ENCODE results near the gene UGT1A9. TPM values are rescaled to one million over a fixed set of nuclear protein-coding genes. Genes with fewer than 3 reads are reported as not detected.

The UGT1A9 gene
- total and polyA plus RNA-seq, 7 donors: 0.36 TPM; not detected in 6

DNA sequence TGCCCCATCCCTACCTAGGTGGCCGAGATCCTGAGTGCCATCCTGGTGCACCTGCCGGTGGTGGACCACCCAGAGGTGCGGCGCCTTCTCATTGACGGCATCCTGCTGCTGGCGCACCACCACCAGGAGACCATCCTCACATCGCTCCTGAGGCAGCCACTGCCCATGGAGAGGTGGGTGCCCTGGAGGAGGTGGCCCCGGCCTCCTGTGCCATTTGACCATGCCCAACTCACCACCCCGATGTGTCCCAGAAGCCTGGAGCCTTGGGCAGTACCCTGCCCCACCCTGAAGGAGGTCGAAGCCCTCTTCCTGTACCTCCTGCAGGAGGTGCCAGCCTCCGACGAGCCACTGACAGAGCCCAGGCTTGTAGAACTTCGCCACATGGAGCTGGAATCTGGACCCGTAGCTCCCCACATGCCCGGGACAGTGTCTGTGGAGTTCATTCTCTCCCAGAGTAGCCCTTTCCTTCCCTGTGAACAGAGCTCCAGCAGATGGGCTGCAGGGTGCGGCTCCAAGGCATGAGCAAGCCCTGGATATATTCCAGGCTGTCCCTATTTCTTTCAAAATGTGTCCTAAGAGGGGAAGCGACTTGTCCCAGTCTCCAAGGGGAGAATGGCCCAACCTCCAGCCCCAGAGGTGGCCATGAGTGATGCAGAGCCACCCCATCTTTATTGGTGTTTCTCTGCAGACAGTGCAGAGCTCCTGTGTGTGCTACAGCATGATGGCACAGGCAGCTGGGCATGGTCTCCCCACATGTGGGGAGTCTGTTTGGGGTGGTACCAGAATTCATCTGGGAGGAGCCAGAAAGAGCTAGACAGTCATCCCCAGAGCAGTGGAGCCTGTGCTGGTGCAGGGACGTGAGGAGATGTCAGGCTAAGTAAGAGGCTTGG lies 148.4 kb downstream of the UGT1A9 start:
- intact Hi-C loops (cut with DNase I): no loop called here

DNA sequence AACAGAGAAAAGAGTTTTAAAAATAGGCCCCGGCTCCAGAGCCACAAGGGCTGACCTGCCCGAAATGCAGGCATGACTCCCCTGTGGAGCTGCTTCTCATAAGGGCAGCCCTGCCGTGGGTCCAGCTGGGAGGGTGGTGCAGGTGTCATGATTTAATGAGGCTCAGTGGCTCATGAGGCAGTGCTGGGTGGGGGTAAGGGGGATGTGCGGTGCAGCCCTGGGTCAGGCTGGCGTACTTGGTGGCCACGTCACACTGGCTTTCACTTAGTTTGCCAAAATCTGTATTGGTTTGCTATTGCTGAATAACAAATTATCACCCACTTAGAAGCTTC lies 149.0 kb downstream of the UGT1A9 start:
- no peaks in the 10 kb centered on the region for H3K36me3 ChIP-seq
- no peaks in the 10 kb centered on the region for H3K4me1 ChIP-seq
- no peak overlapping the region for H3K27ac ChIP-seq
- TF ChIP-seq, protein P1, sequence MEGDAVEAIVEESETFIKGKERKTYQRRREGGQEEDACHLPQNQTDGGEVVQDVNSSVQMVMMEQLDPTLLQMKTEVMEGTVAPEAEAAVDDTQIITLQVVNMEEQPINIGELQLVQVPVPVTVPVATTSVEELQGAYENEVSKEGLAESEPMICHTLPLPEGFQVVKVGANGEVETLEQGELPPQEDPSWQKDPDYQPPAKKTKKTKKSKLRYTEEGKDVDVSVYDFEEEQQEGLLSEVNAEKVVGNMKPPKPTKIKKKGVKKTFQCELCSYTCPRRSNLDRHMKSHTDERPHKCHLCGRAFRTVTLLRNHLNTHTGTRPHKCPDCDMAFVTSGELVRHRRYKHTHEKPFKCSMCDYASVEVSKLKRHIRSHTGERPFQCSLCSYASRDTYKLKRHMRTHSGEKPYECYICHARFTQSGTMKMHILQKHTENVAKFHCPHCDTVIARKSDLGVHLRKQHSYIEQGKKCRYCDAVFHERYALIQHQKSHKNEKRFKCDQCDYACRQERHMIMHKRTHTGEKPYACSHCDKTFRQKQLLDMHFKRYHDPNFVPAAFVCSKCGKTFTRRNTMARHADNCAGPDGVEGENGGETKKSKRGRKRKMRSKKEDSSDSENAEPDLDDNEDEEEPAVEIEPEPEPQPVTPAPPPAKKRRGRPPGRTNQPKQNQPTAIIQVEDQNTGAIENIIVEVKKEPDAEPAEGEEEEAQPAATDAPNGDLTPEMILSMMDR (IDR thresholded peaks at IDR 0.05): no peak
- TF ChIP-seq POLR2A (IDR thresholded peaks at IDR 0.05) (no peak), EP300 (IDR thresholded peaks at IDR 0.05) (no peak), POLR2AphosphoS5 (IDR thresholded peaks at IDR 0.05) (no peak)
- H3K4me3 ChIP-seq: no peak overlapping the region
- intact Hi-C loops (cut with DNase I): no loop called here
- H3K27me3 ChIP-seq: no peaks in the 10 kb centered on the region
- no peaks in the 10 kb centered on the region for H3K9me3 ChIP-seq
- DNase-seq: peak; percentile 32
- 87 to 94% methylated on average over 6 of the region's 6 CpGs for WGBS, 2 donors

More for the DNA sequence above, 148.4 kb downstream of the UGT1A9 start:
- H3K36me3 ChIP-seq: no peaks in the 10 kb centered on the region
- TF ChIP-seq EP300 (IDR thresholded peaks at IDR 0.05) (no peak), POLR2A (IDR thresholded peaks at IDR 0.05) (no peak), POLR2AphosphoS5 (IDR thresholded peaks at IDR 0.05) (no peak)
- TF ChIP-seq, protein P1 (IDR thresholded peaks at IDR 0.05): no peak
- no peaks in the 10 kb centered on the region for H3K9me3 ChIP-seq
- H3K27me3 ChIP-seq: no peaks in the 10 kb centered on the region
- 86 to 88% methylated on average over 18 of the region's 18 CpGs for WGBS, 2 donors
- DNase-seq: peak; percentile 54
- no peaks in the 10 kb centered on the region for H3K4me1 ChIP-seq
- no peak overlapping the region for H3K4me3 ChIP-seq
- H3K27ac ChIP-seq: no peak overlapping the region

DNA sequence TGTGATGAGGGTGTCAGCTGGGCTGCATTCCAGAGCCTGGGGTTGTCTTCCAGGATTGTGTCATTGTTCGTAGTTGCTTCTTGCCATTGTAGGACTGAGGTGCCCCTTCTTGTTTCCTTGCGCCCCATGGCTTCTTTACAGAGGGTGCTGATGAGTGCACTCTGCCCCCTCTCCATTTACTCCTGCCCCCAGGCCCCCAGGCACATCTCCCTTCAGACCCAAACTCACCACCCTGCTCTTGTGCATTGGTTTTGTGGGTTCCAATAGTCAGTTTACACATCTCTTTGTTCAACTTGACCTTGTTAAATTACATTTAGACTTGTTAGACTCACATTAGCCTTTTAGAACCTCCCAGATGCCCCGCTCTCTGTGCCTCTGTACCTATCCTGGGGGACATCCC lies 149.5 kb downstream of the UGT1A9 start:
- H3K36me3 ChIP-seq: no peaks in the 10 kb centered on the region
- 88 to 96% methylated on average over 3 of the region's 3 CpGs for WGBS, 2 donors
- no peaks in the 10 kb centered on the region for H3K9me3 ChIP-seq
- H3K27me3 ChIP-seq: no peaks in the 10 kb centered on the region
- peak; percentile 15 for DNase-seq
- no peak for TF ChIP-seq POLR2AphosphoS5 (IDR thresholded peaks at IDR 0.05)
- TF ChIP-seq, protein P1 (IDR thresholded peaks at IDR 0.05): no peak
- TF ChIP-seq EP300 (IDR thresholded peaks at IDR 0.05): no peak
- TF ChIP-seq POLR2A (IDR thresholded peaks at IDR 0.05): no peak
- no peaks in the 10 kb centered on the region for H3K4me1 ChIP-seq
- intact Hi-C loops (cut with DNase I): no loop called here
- no peak overlapping the region for H3K4me3 ChIP-seq
- H3K27ac ChIP-seq: no peak overlapping the region

DNA sequence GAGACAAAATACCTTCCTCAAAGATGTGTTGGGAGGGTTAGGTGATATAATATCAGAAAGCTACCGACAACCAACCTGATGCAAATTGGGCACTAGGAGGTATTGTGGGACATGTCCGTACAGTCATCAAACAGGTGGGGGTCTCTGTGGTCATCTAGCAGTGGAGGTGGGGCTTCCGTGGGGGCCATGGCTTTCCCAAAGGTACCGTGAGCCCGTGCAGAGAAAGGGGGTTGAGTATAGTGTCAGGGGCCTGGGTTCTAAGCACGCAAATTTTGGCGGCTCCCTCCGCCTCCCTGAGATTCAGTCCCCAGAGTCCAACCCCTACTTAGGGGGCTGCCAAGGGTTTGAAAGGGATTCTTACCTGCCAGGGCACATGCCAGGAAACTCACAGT lies 150.0 kb downstream of the UGT1A9 start:
- intact Hi-C loops (cut with DNase I): no loop called here
- WGBS, 2 donors: 93 to 95% methylated on average over 8 of the region's 8 CpGs
- Histone ChIP-seq H3K4me1 (no peaks in the 10 kb centered on the region), H3K9me3 (no peaks in the 10 kb centered on the region), H3K27ac (no peak overlapping the region), H3K27me3 (no peaks in the 10 kb centered on the region), H3K36me3 (no peaks in the 10 kb centered on the region), H3K4me3 (no peak overlapping the region)
- DNase-seq: peak; percentile 25
- TF ChIP-seq EP300 (IDR thresholded peaks at IDR 0.05): no peak
- TF ChIP-seq POLR2A (IDR thresholded peaks at IDR 0.05): no peak
- no peak for TF ChIP-seq POLR2AphosphoS5 (IDR thresholded peaks at IDR 0.05)
- TF ChIP-seq, protein P1 (IDR thresholded peaks at IDR 0.05): no peak
